DMS114 treated with DMSO at 0.1 percent for 48 hours (cell line): ENCODE results near the gene SNU13.
A peak's percentile ranks its signal among the peaks of the same experiment; 100 is the strongest.
"Not testable (repeated sequence)": the region's sequence is repeated elsewhere in the genome, so short reads cannot be mapped to it uniquely, and the experiment has no call there.

ENCODE experiments used
- DNase-seq: peaks from one replicate; lab custom pipeline; 2025; ENCODE audit not compliant: unreplicated experiment; lab: John Stamatoyannopoulos, UW

Gene SNU13

GRCh38 chr22:41682033-41682807, 6.4 kb downstream of the SNU13 start:
- no peak for DNase-seq

- no peak for DNase-seq
These were observed 7.1 kb downstream of the SNU13 start for GRCh38 chr22:41681616-41682015.

- no peak for DNase-seq
These were observed 12.5 kb downstream of the SNU13 start for GRCh38 chr22:41676134-41676533.

GRCh38 chr22:41674846-41675340, 13.8 kb downstream of the SNU13 start:
- DNase-seq = no peak

- DNase-seq = peak; percentile 28
These were observed 15.7 kb downstream of the SNU13 start for GRCh38 chr22:41672780-41673509.

- not testable (repeated sequence) for DNase-seq
These were observed 16.6 kb downstream of the SNU13 start for GRCh38 chr22:41672096-41672495.

GRCh38 chr22:41668971-41669911, 19.4 kb downstream of the SNU13 start:
- no peak for DNase-seq

GRCh38 chr22:41664951-41665350, 23.7 kb downstream of the SNU13 start:
- no peak for DNase-seq

GRCh38 chr22:41664490-41664889, 24.2 kb downstream of the SNU13 start:
- no peak for DNase-seq

GRCh38 chr22:41663594-41663993, 25.1 kb downstream of the SNU13 start:
- not testable (repeated sequence) for DNase-seq

- DNase-seq = no peak
These were observed 27.0 kb downstream of the SNU13 start for GRCh38 chr22:41661713-41662112.

GRCh38 chr22:41661088-41661487, 27.6 kb downstream of the SNU13 start:
- no peak for DNase-seq

GRCh38 chr22:41660416-41660815, 28.3 kb downstream of the SNU13 start:
- no peak for DNase-seq

- no peak for DNase-seq
These were observed 28.7 kb downstream of the SNU13 start for GRCh38 chr22:41659941-41660340.

- DNase-seq = no peak
These were observed 29.8 kb downstream of the SNU13 start for GRCh38 chr22:41658869-41659268.

- no peak for DNase-seq
These were observed 31.0 kb downstream of the SNU13 start for GRCh38 chr22:41657709-41658108.

GRCh38 chr22:41656556-41656955, 32.1 kb downstream of the SNU13 start:
- DNase-seq = no peak

GRCh38 chr22:41654322-41654721, 34.3 kb downstream of the SNU13 start:
- no peak for DNase-seq

- DNase-seq = no peak
These were observed 37.8 kb downstream of the SNU13 start for GRCh38 chr22:41650821-41651220.

- no peak for DNase-seq
These were observed 38.4 kb downstream of the SNU13 start for GRCh38 chr22:41650229-41650628.

GRCh38 chr22:41648432-41648831, 40.2 kb downstream of the SNU13 start:
- no peak for DNase-seq
